GM18498 (cell line): ENCODE measurements around the gene OXNAD1.

Experiments
- ATAC-seq: cut with Tn5 transposase; IDR thresholded peaks from one replicate; pipeline ENCODE4 v1.9.1; 2021; ENCODE audit warnings: mild to moderate bottlenecking, moderate library complexity; ENCODE audit not compliant: unreplicated experiment

Gene OXNAD1, protein sequence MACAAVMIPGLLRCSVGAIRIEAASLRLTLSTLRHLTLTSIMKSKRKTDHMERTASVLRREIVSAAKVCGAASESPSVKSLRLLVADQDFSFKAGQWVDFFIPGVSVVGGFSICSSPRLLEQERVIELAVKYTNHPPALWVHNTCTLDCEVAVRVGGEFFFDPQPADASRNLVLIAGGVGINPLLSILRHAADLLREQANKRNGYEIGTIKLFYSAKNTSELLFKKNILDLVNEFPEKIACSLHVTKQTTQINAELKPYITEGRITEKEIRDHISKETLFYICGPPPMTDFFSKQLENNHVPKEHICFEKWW

DNA sequence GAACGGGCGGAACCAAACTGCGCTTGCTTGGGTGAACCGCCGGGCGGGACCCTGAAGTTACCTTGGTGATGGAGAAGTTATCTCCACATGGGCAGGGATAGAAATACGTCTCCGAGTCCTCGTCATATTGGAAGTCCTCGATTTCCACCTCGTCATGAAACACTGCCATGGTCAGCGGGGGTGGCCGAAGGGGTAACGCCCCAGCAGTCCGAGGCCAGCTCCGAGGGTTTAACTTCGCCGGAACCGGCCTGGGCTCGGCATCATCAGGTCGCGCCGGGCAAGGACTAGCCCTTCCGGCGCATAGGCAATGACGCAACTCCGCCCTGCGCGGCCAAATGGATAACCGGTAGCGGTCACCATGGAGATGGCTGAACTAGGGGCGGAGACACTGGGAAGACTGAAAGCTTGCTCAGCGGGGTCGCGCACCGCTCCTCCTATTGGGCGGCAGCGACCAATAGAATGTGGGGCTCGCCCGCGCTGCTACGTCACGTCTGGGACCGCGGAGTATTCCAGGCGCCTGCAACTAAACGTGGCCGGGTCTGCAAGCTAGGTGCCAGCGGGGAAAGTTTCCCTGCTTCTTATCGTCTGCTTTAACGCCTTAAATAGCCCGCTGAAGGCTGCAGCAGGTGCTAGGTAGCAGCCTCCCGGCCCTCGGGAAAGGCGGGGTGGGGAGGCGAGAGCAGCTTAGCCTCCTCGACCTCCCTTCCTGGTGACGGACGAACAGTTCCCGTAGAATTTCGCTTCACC lies at the start of gene OXNAD1, which contains the start of gene DPH3:
Gene OXNAD1, plus strand, starts transcription at position 505 of the 747 bp plus-strand sequence. CDS start 5,741 bp downstream, outside the sequence.
Gene DPH3, minus strand, starts transcription at position 236 of the 747 bp plus-strand sequence. Its CDS starts 67 bp downstream, at position 169.
- ATAC-seq = peak; percentile 98

DNA sequence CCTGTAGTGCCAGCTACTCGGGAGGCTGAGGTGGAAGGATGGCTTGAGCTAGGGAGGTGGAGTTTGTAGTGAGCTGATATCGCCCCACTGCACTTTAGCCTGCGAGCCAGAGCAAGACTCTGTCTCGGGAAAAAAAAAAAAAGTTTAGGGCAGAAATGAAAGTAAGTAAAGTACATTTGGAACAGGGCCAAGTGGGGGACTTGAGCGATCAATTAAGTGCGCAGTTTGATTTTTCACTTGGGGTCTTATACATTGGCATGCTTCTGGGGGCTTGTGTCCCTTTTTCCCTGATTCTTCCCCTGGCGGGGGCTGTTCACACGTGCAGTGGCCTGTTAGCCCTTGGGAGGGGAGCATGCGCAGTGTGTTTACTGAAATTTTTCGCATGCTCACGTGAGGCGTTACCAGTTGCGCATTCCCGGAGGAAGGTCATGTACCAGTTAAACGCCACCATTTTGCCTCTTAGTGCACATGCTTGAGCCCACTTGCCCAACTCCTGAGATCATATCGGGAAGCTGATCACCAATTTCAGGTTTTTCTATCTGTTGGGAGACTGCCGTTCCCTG lies 48.6 kb upstream of the OXNAD1 start:
- no peak for ATAC-seq

DNA sequence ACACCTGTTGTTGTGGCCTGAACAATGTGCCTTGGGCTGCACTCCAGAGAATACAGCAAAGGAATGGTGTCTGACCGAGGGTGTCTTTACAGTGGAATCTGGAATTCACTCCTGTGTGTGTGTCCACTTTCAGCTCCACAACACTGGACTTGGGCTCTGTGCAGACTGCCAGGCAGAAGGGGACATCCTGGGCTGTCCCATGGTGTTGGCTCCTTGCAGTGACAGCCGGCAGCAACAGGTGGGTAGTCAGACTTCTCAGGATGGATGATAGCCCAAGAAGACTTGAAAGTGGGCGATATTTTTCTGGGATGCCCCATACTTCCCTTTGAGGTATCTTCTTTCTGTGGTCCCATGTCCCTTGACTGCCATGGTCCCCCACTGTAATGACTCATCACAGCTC lies 45.2 kb upstream of the OXNAD1 start:
- ATAC-seq = no peak

DNA sequence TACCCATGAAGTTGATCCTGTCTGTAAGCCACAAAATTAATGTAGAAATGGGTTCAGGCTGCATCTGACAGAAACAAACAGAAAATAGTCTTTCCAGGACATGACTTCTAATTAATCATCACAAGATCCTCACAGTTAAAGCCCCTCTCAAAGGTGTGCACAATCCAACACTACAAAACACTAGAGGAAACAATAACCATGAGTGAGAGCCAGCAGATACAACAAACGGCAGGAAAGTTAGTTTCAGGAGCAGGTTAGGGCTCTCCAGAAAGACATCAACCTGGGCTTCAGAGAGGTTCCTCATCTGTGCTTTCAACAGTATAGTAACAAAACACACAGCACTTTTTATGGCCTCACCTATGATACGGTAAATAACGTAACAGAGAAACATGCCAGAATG lies 43.0 kb upstream of the OXNAD1 start:
- no peak for ATAC-seq

DNA sequence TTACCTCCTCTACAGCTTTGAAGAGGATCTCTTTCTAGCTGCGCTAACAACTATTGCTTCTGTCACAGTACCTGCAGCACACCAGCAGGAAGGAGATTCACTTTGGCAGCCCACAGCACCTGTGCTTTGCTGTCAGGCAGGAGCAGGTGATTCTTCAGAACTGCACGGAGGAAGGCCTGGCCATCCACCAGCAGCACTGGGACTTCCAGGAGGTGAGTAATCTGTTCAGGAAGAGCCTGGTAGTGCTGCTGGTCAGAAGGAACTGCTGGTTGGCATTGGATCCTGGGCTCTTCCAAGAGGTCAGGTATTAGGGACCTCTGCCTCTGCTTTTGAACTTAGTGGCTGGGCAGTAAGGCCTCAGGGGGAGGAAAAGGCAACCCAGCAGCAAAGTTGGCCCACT lies 42.5 kb upstream of the OXNAD1 start:
- no peak for ATAC-seq

DNA sequence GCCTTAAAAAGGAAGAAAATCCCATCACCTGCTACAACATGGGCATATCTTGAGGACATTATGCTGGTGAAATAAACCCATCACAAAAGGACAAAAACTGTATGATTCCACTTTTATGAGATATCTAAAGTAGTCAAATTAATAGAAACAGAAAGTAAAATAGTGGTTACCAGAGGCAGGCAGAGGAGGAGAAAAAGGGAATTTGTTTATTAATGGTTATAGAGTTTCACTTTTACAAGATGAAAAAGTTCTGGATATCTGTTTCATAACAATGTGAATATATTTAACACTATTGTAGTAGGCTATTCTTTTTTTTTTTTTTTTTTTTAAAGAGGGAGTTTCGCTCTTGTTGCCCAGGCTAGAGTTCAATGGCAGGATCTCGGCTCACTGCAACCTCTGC lies 40.7 kb upstream of the OXNAD1 start:
- ATAC-seq = no peak

DNA sequence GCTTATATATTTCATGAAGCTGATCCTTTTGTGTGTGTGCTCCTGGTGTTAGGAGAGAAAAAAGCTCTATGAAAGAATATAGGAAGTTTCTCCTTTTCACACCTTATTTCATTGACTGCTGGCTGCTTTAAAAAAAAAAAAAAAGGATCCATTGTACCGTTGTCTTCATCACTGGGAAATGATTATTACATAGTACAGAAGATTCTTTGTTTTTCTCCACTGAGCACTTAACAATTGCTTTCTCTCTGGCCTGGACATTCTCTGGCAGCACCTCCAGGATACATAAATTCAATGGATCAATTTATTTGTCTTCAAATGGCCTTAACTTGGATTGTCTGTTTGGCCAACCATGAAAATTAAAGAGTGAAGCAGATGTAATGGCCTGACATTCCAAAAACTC lies 37.4 kb upstream of the OXNAD1 start:
- ATAC-seq = no peak

DNA sequence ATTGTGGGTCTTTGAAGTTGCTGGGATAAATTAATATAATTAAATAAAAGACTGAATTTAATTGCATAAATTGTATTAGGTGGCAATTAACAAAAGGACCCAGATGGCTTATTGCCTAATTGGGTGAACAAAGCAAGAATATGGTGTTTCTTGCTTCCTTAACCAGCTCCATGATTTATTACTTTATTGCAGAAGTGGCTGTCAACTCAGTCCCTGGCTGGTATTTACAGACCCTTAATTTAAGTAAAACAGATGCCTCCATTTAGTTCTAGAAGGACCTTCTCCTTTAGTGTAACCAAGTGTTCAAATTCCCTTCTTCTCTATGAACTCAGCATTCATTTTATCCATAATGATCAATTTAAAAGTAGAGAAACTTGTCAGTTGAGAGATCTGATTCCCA lies 35.3 kb upstream of the OXNAD1 start:
- ATAC-seq = no peak

DNA sequence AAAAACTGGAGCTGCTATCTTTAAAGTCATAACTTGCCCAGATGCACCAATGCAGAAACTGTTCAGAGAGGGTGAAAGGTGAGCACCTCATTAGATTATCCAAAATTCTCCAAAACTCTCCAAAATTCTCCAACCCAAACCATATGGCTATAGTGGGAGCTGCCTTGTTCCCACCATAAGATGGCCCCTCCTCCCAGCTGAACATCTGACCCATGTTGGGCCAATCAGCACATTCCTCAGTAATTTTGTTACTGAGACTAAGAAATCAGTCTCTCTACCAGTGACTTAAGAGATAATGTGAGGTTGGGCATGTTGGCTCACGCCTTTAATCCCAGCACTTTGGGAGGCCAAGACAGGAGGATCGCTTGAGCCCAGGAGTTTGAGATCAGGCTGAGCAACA lies 33.0 kb upstream of the OXNAD1 start:
- ATAC-seq = no peak

DNA sequence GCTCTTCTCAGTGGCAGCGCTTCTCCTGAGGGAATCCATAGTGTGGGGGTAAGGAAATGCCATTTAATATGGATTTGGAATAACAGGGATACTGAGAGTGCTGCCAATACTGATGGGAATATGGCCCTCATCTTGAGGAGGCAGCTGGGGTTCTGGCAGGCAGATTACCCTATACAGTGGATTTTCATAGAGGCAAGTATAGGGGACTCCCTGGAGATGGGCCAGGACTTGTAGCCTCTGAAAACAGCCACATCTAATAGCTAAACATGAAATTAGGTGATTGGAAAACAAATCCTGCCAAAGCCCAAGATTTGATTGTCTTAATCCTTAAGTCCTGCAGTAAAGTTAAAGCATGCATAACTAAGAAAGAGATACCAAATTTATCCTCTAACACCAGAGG lies 31.2 kb upstream of the OXNAD1 start:
- ATAC-seq = no peak

DNA sequence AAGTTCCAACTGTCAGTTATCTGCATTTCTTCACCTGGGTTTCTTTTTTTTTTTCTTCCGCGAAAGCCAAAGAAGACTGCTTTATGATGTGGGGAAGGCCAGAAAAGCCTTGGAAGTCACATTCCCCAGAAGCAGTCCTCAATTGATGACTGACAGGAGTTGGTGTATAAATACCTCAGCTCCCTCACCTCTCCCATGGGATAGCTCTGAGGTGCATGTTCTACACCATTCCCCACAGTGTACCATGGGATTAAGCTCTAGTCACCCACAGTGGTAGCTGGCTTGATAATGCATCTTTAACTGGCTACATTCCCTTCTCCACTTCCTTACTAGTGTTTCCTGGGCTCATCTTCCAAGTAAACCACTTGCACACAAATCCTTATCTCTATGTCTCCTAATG lies 30.7 kb upstream of the OXNAD1 start:
- ATAC-seq = no peak

DNA sequence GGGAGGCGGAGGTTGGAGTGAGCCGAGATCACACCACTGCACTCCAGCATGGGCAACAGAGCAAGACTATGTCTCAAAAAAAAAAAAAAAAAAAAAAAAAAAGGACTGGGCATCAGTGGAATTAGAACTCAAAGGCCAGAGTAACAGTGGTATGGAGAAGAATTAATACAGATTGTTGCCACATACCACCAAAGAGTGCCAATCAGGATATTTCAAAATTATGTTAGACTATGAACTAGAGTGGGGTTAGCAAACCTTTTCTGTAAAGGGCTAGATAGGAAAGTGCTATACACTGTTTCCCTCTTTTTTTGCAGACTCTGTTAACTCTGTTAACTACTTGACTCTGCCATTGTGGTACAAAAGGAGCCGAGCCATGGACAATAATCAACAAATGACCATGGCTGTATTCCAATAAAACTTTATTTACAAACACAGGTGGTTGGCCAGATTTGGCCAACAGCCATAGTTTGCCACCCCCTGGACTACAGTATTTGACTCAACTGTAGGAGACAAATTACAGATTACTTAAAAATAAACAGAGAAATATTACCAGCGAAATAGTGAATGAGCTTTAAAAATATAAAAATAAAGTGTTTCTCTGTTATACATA lies 28.9 kb upstream of the OXNAD1 start:
- no peak for ATAC-seq

DNA sequence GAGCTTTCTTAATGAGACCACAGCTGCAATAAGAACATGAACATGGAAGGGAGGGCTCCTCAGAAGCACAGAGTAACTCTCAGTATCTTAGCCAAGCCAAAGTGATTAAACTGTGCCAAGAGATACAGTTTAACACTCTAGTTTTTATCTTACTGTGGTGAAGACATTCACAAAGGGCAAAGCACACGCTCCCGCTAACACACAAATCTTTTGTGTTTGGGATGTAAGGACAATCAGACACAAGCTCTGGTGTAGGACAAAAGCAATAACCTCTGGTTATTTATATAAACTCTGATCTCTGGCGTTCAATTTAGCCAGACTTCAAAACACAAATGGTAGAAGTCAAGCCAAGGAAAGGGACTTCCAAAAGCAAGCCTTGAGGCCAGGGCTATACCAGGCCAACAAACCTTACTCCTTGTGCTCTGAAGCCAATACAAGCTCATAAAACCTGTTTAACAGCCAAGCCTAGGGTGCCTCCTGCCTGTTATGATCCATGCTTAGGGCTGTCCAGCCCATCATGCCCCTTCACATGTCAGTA lies 28.1 kb upstream of the OXNAD1 start:
- ATAC-seq = no peak

DNA sequence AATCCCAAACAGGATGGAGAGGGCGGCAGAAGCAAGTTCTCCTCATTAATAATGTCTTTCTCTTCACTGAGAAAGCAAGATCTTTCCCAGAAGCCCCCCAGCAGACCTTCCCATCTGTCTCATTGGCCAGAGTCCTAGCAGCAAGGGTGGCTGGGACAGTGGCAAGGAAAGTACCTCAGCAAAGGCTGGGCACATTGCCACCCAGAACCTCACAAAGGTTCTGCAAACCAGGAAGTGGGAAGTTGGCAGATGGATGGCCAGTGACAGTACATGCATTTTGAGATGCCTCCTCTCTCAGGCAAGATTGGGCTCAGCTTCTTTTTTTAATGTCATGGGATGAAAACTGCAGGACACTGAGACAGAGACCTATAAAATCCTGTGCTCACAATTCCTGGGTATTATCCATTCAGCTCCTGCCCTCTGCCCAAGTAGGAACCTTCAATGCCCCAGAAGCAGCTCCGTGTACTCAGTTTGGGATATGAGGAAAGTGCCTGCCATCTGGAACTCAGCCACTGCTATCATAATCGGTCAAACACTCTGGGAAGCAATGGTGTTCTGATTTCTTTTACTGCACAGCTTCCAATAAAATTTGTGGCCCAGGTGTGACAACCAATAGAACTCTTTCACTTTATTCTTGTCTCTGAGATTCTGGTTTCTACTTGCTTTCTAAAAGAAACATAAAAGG lies 25.8 kb upstream of the OXNAD1 start:
- ATAC-seq = no peak

DNA sequence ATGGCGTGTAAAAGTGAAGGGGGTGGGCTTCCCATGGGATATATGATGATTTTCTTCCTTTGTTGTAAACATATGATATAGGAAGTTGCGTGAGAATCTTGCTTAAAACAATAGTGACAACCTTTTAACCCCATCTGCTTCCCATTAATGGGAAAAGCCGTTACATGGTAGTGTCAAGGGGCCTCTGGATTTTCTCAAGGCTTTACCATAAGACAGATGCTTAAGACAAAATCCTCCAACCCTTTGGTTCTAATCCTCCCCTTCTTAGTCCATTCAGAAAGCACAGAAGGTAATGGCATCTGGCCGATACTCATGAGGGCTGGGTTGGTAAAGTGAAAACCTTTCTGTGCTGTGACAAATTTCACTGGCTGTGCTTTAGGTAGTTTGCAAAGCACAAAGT lies 25.2 kb upstream of the OXNAD1 start:
- ATAC-seq = no peak

DNA sequence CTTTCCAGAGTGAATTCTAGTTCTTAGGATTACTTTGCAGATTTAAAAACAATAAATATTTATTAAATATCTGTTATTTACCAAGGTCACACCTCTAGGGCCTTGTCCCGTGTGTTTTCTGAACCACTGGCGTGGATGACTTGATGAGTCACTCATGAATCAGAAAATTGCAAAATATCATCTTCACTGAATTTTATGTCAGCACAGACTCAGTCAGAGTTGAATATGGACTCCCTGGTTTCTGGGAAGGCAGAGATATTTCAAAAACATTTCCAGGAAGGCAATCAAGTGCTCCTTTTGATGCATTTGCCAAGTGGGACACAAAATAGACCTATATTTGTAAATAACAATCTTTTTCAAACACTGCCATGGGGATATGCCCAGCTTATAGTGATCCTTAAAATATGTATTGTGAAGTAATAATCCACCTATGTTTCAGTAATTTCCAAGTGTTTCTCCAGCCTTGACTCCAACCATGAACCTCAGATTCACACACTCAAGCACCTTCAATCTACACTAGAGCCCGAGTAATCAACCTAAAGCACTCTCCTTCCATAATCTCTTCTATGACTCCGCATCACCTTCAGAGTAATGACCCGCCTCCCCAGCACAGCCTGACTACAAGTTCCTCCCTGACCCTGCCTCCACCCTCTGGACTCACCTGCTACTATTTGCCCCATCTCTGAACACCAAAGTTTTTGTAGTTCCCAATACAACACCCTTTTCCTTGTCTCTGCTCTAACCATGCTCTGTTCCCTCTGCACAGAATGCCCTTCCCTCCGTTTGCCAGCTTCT lies 24.6 kb upstream of the OXNAD1 start:
- ATAC-seq = no peak

DNA sequence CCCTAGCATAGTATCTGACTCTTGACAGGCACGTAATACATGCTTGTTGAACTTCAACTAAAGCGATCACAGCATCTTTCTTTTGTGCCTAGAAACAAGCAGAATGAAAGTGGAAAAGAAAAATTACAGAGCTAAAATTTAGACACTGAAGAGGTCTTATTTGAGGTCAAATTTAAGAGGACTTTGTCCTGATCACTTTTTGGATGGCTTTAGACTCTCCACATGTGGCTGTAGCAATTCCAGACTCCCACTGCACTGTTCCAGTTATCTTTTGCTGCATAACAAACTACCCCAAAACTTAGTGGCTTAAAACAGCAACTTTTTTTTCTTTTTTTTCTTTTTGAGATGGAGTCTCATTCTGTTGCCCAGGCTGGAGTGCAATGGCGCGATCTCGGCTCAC lies 23.8 kb upstream of the OXNAD1 start:
- no peak for ATAC-seq

DNA sequence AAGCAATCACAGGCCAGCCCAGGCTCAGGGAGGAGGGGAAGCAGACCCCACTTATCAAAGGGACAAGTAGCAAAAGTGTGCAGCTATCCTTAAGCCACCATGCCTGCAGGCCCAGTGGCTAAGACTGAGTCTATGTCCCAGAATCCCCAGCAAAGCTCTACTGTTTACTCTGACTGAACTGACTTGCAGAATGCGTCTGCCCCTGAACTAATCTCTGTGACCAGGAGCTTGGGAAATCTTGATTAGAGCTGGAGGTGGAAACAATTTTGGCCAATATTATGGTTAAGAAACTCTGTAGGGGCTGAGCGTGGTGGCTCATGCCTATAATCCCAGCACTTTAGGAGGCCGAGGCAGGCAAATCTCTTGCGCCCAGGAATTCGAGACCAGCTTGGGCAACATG lies 22.8 kb upstream of the OXNAD1 start:
- ATAC-seq = no peak

DNA sequence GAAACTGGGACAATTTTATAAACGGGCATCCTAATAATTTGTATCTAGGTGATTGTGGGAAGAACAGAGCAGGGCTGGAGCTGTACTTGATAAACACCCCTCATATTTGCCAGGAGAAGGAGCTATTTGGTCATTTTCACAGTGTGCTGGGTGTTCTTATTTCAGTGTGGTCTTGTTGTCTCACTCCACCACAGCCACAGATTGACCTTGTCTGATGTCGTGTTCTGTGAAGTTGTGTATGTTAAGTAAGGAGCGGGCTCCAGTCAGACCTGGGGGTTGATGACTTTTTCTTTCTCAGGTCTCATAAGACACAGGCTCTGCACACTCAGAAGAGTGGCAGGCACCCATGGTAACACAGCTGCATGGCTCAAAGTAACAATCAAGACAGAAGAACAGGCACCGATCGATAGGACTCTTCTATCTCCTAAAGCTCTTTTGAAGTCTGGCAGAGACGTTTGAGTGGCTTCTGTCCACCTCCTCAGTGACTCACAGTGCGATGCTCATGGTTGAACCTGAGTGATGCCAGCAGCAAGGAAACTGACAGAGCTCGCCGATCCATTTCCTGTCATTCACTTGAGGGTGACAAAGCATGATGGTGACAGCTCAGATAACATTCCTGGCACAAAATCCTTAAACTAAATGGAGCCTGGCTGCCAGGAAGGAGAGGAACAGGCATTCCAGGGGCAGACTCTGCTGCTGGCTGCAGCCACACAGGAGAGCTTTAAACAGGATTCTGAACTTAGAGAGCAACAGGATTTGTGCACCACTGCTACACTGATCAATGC lies 21.1 kb upstream of the OXNAD1 start:
- ATAC-seq = no peak
